Measurements from ENCODE around the gene ATP10D.

Gene ATP10D

DNA sequence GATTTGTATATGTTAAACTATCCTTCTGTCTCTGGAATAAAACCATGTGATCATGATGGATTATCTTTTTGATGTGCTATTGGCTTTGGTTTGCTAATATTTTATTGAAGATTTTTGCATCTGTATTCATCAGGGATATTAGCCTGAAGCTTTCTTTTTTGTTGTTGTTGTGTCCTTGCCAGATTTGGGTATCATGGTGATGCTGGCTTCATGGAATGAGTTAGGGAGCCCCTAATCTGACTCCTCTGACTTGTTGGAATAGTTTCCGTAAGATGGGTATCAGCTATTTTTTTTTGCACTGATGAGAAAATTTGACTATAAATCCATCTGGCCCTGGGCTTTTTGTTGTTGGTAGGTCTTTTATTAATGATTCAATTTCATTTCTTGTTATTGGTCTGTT lies 45.7 kb downstream of the ATP10D start:
- TF ChIP-seq, protein P1, sequence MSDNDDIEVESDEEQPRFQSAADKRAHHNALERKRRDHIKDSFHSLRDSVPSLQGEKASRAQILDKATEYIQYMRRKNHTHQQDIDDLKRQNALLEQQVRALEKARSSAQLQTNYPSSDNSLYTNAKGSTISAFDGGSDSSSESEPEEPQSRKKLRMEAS (IDR thresholded peaks at IDR 0.05; ENCODE audit: low read depth, low read length) = no peak
- TF ChIP-seq MYC (IDR thresholded peaks at IDR 0.05; ENCODE audit: low read depth, low read length) (no peak), POLR2A (IDR thresholded peaks at IDR 0.05; ENCODE audit: extremely low read depth, insufficient read length) (no peak)
- TF ChIP-seq, protein P2, sequence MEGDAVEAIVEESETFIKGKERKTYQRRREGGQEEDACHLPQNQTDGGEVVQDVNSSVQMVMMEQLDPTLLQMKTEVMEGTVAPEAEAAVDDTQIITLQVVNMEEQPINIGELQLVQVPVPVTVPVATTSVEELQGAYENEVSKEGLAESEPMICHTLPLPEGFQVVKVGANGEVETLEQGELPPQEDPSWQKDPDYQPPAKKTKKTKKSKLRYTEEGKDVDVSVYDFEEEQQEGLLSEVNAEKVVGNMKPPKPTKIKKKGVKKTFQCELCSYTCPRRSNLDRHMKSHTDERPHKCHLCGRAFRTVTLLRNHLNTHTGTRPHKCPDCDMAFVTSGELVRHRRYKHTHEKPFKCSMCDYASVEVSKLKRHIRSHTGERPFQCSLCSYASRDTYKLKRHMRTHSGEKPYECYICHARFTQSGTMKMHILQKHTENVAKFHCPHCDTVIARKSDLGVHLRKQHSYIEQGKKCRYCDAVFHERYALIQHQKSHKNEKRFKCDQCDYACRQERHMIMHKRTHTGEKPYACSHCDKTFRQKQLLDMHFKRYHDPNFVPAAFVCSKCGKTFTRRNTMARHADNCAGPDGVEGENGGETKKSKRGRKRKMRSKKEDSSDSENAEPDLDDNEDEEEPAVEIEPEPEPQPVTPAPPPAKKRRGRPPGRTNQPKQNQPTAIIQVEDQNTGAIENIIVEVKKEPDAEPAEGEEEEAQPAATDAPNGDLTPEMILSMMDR (IDR thresholded peaks at IDR 0.05; ENCODE audit: low read depth, low read length) = no peak
- no peak overlapping the region for H3K4me3 ChIP-seq (ENCODE audit: low read depth, low read length)
- no peak for DNase-seq (ENCODE audit: low read depth)

DNA sequence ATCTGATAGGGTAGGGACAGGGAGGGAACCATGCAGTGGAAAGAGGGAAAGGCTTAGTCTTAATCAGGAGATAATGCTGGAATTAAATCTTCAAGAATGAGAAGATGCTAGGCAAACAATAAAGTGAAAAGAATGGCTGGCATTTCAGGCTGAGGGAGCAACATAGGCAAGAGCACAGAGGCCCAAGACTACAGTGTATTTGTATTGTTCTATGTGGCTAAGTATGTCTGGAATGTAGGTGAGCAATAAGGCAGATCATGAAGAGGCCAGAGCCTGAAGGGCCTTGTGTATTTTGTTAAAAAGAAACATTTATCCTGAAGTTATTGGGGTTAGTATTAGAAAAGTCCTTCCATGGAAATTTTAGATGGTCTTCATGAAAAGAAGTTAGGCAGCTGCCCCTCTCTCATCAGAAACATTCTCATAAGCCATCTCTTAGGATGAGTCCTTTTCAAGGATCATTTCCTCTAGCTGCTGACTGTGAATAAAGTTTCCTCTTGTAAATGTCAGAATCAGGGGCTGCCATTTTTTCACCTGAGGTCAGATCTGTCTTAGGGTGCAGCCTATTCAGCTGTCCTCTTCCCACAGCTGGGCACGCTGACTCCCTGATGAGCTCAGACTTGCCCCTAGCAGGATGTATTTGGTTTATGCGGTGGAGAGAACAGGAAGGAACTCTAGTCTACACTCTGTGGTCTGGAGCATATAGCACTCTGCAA lies 46.3 kb downstream of the ATP10D start:
- DNase-seq (ENCODE audit: low read depth) = peak; percentile 82
- no peak for TF ChIP-seq POLR2A (IDR thresholded peaks at IDR 0.05; ENCODE audit: extremely low read depth, insufficient read length)
- peak; percentile 50; the same call in 1 of the 2 replicates for TF ChIP-seq MYC (IDR thresholded peaks at IDR 0.05; ENCODE audit: low read depth, low read length)
- TF ChIP-seq, protein P1 (IDR thresholded peaks at IDR 0.05; ENCODE audit: low read depth, low read length) = no peak
- TF ChIP-seq, protein P2 (IDR thresholded peaks at IDR 0.05; ENCODE audit: low read depth, low read length) = no peak
- H3K4me3 ChIP-seq (ENCODE audit: low read depth, low read length) = no peak overlapping the region

DNA sequence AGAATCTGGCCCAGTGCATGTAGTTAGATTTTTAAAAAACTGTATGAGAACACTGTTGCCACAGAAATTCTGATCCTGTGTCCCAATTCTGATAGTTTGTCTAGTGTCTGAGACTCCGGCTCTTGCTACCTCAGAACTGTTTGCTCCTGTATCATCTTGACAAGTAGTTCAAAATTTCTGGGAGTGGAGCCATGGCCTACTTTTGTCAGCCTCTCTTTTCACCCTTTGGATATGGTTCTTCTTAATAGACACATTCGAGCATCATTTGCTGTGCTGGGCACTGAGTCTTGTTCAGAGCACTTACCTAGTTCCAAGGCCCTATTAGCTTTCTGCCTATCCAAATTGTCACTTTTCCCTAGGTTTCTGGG lies 46.9 kb downstream of the ATP10D start:
- TF ChIP-seq, protein P2 (IDR thresholded peaks at IDR 0.05; ENCODE audit: low read depth, low read length) = no peak
- TF ChIP-seq, protein P1 (IDR thresholded peaks at IDR 0.05; ENCODE audit: low read depth, low read length) = no peak
- TF ChIP-seq POLR2A (IDR thresholded peaks at IDR 0.05; ENCODE audit: extremely low read depth, insufficient read length) (no peak), MYC (IDR thresholded peaks at IDR 0.05; ENCODE audit: low read depth, low read length) (no peak)
- no peak for DNase-seq (ENCODE audit: low read depth)
- H3K4me3 ChIP-seq (ENCODE audit: low read depth, low read length) = no peak overlapping the region

DNA sequence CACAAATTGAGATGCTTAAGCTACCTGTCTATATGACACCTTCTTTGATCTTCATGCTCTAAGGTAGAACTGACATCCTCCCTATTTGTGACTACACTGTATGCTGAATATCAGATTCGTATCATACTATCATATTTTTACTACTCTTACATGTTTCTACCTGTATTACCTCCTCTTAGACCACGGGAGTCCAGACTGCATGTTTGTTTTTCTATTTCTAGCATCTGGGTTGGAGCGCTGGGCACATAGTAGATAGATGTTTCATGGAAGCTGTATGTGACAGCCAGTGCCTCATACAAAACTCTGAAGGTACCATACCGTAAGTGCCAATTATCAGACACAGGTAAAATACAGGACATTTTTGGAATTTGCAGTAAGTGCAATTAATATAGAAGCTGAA lies 47.6 kb downstream of the ATP10D start:
- TF ChIP-seq POLR2A (IDR thresholded peaks at IDR 0.05; ENCODE audit: extremely low read depth, insufficient read length) (no peak), MYC (IDR thresholded peaks at IDR 0.05; ENCODE audit: low read depth, low read length) (no peak)
- no peak for DNase-seq (ENCODE audit: low read depth)
- H3K4me3 ChIP-seq (ENCODE audit: low read depth, low read length) = no peak overlapping the region

DNA sequence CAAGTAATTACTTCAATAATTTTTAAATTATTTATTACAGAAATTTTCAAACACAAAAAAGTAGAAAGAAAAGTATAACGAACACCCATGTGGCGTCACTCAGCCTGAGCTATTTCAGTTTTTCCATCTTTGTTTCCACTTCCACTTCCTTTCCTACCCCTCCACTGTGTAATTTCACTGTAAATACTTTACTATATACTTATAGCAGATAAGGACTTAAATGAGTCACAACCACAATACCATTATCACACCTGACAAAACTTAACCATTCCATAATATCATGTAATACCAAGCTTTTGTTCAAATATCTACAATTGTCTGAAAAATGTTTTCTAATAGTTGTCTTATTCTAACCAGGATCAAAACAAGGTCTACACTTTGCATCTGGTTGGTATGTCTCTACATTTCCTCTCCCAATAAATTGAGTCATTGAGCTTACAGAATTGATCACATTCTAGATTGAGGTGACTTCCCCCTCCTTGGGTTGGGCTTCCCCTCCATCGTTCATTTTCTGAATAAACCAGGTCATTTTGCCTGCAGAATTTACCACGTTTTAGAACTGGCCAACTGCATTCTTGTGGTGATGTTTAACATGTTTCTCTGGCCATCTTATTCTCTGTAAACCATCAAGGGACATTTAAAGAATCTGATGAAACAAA lies 48.7 kb downstream of the ATP10D start:
- TF ChIP-seq MYC (IDR thresholded peaks at IDR 0.05; ENCODE audit: low read depth, low read length) = no peak
- TF ChIP-seq, protein P2 (IDR thresholded peaks at IDR 0.05; ENCODE audit: low read depth, low read length) = no peak
- TF ChIP-seq, protein P1 (IDR thresholded peaks at IDR 0.05; ENCODE audit: low read depth, low read length) = no peak
- no peak for TF ChIP-seq POLR2A (IDR thresholded peaks at IDR 0.05; ENCODE audit: extremely low read depth, insufficient read length)
- no peak for DNase-seq (ENCODE audit: low read depth)

DNA sequence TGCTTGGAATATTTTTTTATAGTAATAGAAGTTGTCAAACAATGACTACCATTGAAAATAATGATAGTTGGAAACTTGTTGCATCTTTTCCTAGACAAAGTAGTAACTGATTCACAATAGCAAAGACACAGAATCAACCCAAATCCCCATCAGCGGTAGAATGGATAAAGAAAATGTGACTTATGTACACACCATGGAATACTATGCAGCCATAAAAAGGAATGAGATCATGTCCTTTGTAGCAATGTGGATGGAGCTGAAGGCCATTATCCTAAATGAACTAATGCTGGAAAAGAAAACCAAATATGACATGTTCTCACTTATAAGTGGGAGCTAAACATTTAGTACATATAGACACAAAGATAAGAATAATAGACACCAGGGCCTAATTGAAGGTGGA lies 49.7 kb downstream of the ATP10D start:
- TF ChIP-seq POLR2A (IDR thresholded peaks at IDR 0.05; ENCODE audit: extremely low read depth, insufficient read length) = no peak
- TF ChIP-seq, protein P2 (IDR thresholded peaks at IDR 0.05; ENCODE audit: low read depth, low read length) = no peak
- TF ChIP-seq MYC (IDR thresholded peaks at IDR 0.05; ENCODE audit: low read depth, low read length) = no peak
- TF ChIP-seq, protein P1 (IDR thresholded peaks at IDR 0.05; ENCODE audit: low read depth, low read length) = no peak
- no peak overlapping the region for H3K4me3 ChIP-seq (ENCODE audit: low read depth, low read length)
- DNase-seq (ENCODE audit: low read depth) = no peak

More for the DNA sequence above, 48.7 kb downstream of the ATP10D start:
- no peak overlapping the region for H3K4me3 ChIP-seq (ENCODE audit: low read depth, low read length)

All from NB4 (cell line).